ENCODE data around the gene ALDH1L2.

Gene ALDH1L2

GRCh38 chr12:105083551-105084105 is 630 bp downstream of the ALDH1L2 start:
- no peak for DNase-seq (ENCODE audit: low spot score)

- no peak for DNase-seq (ENCODE audit: low spot score)
Observed at GRCh38 chr12:105083031-105083430, 1.2 kb downstream of the ALDH1L2 start.

- DNase-seq (ENCODE audit: low spot score), result no peak
Observed at GRCh38 chr12:105078712-105079570, 5.3 kb downstream of the ALDH1L2 start.

DNA sequence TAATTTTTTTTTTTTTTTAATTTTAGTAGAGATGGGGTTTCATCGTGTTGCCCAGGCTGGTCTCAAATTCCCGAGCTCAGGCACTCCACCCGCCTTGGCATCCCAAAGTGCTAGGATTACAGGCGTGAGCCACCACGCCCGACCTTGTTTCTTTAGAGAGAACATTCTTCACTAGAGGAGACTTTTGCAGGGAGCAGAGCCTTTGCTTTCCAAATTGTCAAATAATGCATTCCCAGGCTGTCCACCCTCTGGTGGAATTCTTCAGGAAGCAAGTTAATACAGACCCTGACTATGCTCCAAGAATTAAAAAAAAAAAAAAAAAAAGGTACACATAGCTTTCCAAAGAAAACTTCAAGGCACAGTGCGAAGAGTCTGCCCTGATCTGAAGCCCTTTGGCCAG is 6.8 kb downstream of the ALDH1L2 start:
- DNase-seq (ENCODE audit: low spot score), result no peak

DNA sequence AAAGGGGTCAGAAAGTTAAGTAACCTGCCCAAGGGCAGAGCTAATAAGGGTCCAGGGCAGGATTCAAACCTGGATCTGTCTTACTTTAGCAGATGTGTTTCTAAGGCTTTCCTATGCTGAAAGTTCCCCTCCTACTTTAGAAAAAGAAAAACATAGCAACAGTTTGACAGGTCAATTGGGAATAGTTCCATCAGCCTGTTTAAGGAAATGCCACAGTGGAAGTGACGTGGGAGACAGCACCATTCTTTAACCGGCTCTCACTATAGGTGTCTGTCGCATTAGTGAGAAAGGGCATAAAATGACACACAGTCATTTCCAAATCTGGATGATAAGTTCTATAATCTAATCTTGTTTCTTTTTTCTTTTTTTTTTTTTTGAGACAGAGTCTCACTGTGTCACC is 7.3 kb downstream of the ALDH1L2 start:
- no peak for DNase-seq (ENCODE audit: low spot score)

DNA sequence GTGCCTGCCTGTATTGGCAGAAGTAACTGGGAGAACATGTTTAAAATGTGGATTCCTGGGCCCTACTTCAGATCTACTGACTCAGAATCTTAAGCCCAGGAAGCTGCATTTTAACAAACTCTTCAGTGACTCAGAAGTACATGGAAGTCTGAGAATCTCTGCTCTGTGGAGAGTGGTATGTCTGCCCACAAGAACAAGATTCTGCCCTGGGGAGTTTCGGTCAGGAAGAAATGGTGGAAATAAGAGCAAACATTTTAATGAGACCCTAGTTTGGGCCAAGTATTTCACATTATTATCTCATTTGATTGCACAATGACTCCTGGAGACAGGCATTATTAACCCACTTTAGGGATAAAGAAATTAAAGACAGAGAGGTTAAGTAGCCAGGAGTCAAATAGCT is 8.2 kb downstream of the ALDH1L2 start:
- DNase-seq (ENCODE audit: low spot score), result no peak

GRCh38 chr12:105072888-105073488 is 11.3 kb downstream of the ALDH1L2 start:
- peak; percentile 51 for DNase-seq (ENCODE audit: low spot score)

GRCh38 chr12:105071981-105072380 is 12.3 kb downstream of the ALDH1L2 start:
- DNase-seq (ENCODE audit: low spot score), result no peak

- DNase-seq (ENCODE audit: low spot score), result peak; percentile 46
Observed at GRCh38 chr12:105069936-105070702, 14.1 kb downstream of the ALDH1L2 start.

GRCh38 chr12:105067511-105068031 is 16.7 kb downstream of the ALDH1L2 start:
- DNase-seq (ENCODE audit: low spot score), result no peak

GRCh38 chr12:105064564-105065178 is 19.6 kb downstream of the ALDH1L2 start:
- no peak for DNase-seq (ENCODE audit: low spot score)

DNA sequence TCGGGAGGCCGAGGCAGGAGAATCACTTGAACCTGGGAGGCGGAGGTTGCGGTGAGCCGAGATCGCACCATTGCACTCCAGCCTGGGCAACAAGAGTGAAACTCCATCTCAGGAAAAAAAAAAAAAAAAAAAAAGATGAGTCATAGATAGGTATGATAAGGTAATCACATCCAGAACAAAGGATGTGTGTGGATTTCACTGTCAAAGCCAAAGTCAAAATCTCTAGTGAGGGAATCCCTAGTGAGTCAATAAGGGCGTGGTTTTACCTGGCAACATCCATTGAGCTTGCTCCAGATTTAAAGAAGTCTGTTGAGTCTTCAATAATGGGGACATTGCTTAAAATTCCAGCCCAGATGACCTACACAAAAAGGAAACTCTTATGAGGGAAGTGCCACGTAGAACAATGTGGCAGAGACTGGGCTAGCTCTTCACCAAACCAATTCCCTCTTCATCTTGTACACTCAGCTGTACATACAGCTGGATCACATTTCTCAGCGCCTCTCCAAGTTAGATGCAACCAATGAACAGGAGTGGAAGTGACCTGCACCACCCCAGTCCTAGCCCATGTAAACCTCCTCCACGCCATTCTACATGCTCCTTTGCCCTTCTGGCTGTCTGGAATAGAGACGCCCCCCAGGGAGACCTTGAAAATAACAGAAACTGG is 23.4 kb downstream of the ALDH1L2 start:
- DNase-seq (ENCODE audit: low spot score), result no peak

DNA sequence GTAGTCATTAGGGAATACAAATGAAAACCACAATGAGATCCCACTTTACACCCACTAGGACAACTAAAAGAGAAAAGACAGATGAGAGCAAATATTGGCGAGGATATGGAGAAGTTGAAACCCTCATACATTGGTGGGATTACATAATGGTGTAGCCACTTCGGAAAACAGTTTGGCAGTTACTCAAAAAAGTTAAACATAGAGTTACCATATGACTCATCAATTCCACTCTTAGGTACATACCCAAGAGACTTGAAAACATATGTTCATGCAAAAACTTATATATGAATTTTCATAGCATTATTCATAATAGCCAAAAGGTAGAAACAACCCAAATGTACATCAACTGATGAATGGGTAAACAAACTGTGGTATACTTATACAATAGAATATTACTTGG is 27.1 kb downstream of the ALDH1L2 start:
- no peak for DNase-seq (ENCODE audit: low spot score)

DNA sequence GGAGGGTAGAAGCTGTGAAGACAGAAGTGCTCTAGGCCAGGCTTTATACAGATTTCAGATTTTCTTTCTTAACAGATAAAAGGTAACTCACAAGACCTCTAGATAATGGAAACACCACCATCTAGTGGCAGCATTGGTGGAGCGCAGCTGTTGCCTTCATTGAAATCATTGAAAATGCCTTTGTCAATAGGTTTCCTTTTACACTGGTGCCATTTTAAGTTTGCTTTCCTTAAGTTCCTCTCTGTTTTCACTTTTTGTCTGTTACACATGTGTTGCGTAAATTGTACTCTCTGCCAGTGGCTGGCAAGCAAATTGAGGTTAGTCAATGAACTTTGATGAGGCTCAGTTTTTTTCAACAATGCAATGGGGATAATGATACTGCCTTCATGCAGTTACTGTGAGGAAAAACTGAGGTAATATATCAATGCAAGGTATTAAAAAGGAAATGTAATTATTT is 31.1 kb downstream of the ALDH1L2 start:
- peak; percentile 50 for DNase-seq (ENCODE audit: low spot score)

DNA sequence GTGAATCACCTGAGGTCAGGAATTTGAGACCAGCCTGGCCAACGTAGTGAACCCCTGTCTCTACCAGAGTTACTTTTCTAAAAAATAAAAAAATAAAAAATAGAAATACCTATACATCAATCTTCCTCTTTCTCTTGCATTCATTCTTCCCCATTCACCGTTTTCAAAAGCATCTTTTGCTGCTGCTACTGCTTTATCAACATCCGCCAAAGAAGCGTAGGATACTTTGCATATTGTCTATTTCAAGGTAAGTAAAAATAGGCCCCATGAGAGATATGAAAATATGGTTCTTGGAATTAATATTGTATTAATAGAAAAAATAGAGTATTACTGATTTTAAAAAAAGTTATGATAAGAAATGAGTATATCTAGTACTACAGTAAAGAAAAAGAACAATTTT is 32.3 kb downstream of the ALDH1L2 start:
- DNase-seq (ENCODE audit: low spot score), result peak; percentile 45

DNA sequence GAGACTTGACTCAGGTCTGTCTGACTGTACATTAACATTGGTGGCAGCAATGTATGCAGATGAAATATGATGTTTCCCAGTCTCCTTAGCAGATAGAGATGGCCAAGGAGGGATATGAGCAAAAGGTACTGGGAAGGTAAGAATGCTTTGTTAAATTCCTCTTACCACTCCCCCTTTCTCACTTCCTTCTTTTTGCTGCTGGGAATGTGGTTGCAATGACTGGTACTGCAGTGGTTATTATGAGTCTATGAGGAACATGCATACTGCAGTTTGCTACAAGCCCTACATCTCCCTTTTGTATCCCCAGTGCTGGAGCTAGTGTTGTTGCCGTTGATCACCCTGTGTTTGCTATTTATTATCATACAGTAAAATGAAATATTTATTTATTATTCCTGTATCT is 35.9 kb downstream of the ALDH1L2 start:
- DNase-seq (ENCODE audit: low spot score), result no peak

DNA sequence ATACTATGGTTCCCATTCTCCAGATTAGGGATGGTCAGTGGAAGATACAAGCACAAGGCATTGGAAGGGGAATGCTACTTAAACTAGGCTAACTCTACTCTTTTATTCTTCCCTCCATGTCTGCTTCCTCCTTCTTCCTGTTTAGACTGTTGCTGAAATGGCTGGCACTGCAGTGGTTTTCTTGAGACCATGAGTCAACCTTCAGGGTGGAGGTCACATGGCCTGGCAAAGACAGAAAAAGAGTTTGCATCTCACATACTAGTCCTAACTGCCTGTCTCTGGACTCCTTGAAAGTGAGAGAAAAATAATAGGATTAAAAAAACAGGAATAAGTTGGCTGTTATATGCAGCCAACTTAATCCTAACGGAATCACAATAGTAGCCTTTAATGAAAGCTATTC is 37.0 kb downstream of the ALDH1L2 start:
- DNase-seq (ENCODE audit: low spot score), result no peak

DNA sequence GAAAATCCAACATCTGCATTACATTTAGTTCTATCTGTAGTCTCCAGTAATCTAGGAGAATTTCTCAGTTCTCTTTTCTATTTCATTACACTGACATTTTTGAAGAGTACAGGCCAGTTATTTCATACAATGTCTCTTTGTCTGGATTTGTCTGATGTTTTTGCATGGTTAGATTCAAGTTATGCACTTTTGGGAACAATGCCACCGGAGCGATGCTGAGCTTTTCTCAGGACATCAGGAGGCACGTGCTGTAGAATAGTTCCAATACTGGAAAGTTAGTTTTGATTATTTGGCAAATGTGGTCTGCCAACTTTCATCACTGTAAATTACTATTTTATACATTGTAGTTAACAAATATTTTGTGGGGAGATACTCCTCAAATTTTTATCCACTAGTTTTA is 43.1 kb downstream of the ALDH1L2 start:
- no peak for DNase-seq (ENCODE audit: low spot score)

GRCh38 chr12:105040476-105040875 is 43.8 kb downstream of the ALDH1L2 start:
- DNase-seq (ENCODE audit: low spot score), result no peak

DNA sequence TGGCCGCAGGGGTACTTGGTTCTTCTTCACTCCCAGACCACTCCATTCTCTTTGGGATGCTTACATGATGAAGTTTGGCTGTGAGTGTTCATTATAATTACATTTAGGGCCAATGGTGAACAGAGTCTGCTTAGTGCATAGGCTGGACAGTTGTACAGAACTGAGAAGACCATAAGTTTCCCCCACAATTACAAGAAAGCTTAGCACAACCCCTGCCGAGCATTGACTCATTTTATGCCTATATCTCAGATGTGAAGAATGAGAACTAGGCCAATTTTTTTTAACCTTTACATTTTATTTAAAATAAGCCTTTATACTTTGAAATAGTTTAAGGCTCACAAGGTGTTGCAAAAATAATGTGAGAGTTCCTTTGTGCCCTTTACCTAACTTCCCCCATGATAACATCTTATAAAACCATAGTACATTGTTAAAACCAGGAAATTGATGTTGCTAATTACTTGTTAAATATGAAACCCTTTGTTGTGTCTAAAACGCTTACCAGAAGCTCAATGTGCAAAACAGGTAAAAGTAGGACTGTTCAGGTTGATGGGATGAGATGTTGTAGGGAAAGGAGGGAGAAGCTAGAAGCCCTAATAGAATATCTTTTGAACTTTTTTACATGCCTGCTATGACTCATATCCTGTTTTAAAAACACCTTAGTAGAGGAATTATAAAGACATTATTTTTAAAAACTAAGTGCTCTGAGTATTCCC is 47.2 kb downstream of the ALDH1L2 start:
- no peak for DNase-seq (ENCODE audit: low spot score)

GRCh38 chr12:105033851-105034250 is 50.4 kb downstream of the ALDH1L2 start:
- no peak for DNase-seq (ENCODE audit: low spot score)

All from germinal center (tissue), 1 donor.